Natural killer cell treated with Interleukin-12 subunit alpha and Interleukin-12 subunit beta and Interleukin-15 and Interleukin-18, amount 100 ng/mL, for 72 hours (primary cell): ENCODE results near the gene GPR37. TPM values are rescaled to one million over a fixed set of nuclear protein-coding genes. Genes with fewer than 3 reads are reported as not detected.

Experiments used
- ATAC-seq, 2 donors: fragments of 150-1000 bp; cut with Tn5 transposase in 1 of 2; sonication (Bioruptor Pico), chemical (Tn5 transposase) in 1 of 2; 2 replicates each; pipeline ENCODE4 v1.10.0; 2021
- DNase-seq: peaks from one replicate; pipeline ENCODE4 v3.0.0; 2022; ENCODE audit warnings: low spot score
- H3K27ac Mint-ChIP-seq, 2 donors: 1 replicate in 1 of 2; 2 replicates in 1 of 2; pipeline ENCODE4 v1.8.0; 2022; ENCODE audit warnings: mixed read lengths in 2 of 2, mild to moderate bottlenecking in 1 of 2, moderate library complexity in 1 of 2
- H3K27me3 Mint-ChIP-seq, 2 donors: 1 replicate in 1 of 2; 2 replicates in 1 of 2; pipeline ENCODE4 v1.8.0; 2022; ENCODE audit warnings: mixed read lengths in 2 of 2
- H3K36me3 Mint-ChIP-seq: one replicate; pipeline ENCODE4 v1.8.0; 2022; ENCODE audit warnings: mixed read lengths
- H3K4me1 Mint-ChIP-seq, 2 donors: 1 replicate in 1 of 2; 2 replicates in 1 of 2; pipeline ENCODE4 v1.8.0; 2022; ENCODE audit warnings: low read depth in 2 of 2, mixed read lengths in 2 of 2, mild to moderate bottlenecking in 1 of 2
- H3K4me3 Mint-ChIP-seq: one replicate; pipeline ENCODE4 v1.8.0; 2022; ENCODE audit warnings: mixed read lengths
- H3K9me3 Mint-ChIP-seq: 2 replicates; pipeline ENCODE4 v1.8.0; 2022; ENCODE audit warnings: mixed read lengths
- total RNA-seq, 2 donors: library from RNA; stranded (reverse); gene quantifications; one replicate each; pipeline ENCODE4 v1.2.3, GENCODE V29; 2022

Gene GPR37
- total RNA-seq, 2 donors from 2014 or later = not detected

DNA sequence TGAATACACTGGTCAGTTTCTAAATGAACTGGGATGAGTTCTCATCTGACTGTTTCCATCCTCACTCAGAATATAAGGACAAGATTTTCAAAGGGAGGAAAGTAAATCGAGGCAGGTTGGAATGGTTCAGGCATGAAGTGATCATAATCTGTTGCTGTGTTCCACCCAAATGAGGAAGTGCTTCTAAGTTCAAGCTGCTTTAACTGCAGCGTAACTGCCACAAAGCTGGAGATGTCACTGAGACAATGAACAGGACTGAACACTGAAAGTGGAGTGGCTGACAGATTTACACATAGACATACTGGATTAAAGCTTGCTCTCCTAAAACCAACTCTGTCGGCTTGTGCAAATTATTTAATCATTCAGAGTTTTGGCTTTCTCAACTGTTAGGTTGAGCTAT lies 66.6 kb downstream of the GPR37 start:
- ATAC-seq (no peak), DNase-seq (no peak)
- Mint-ChIP-seq H3K27ac (no peak overlapping the region), H3K4me3 (no peak overlapping the region), H3K4me1 (no peaks in the 10 kb centered on the region), H3K27me3 (no peaks in the 10 kb centered on the region), H3K9me3 (peaks cover 8% of the 10 kb centered on the region), H3K36me3 (no peaks in the 10 kb centered on the region)

DNA sequence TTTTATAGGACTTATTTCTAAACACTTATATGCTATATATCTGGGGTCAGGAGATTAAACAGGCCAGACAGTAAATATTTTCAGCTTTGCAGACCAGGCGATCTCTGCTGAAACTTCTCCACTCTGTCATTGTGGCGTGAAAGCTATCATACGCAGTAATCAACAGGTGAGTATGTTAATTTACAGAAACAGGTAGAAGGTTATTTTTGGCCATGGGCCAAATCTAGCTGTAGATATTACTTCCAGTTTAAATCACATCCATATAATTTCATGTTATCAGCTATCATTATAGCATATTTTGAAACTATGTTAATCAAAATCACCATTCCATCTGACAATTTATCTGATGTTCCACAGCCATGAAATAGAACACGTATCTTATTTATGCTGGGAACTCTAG lies 67.8 kb downstream of the GPR37 start:
- no peak overlapping the region for H3K27ac Mint-ChIP-seq
- H3K4me3 Mint-ChIP-seq = no peak overlapping the region
- DNase-seq (no peak), ATAC-seq (no peak)
- H3K4me1 Mint-ChIP-seq = no peaks in the 10 kb centered on the region
- H3K27me3 Mint-ChIP-seq = no peaks in the 10 kb centered on the region
- H3K36me3 Mint-ChIP-seq = no peaks in the 10 kb centered on the region
- H3K9me3 Mint-ChIP-seq = peaks cover 8% of the 10 kb centered on the region

Other genes with a start within 250 kb of the GPR37 start
- 10 to 100 TPM; 27.3 to 27.8 TPM for gene POT1, start 164.0 kb upstream of the GPR37 start, total RNA-seq